Gastrocnemius medialis (tissue), 4 donors: ENCODE data around the gene DGCR8. TPM values are rescaled to one million over a fixed set of nuclear protein-coding genes. Genes with fewer than 3 reads are reported as not detected.

Experiments used
- ATAC-seq, 2 donors: fragments of 150-250 bp; one replicate each; pipeline ENCODE4 v1.9.1; 2016
- DNase-seq, 2 donors: peaks; one replicate each; pipeline ENCODE4 v3.0.0-alpha.2; 2019
- H3K27ac ChIP-seq, 4 donors: fragments of 200-600 bp; sonication (generic); 1 replicate in 1 of 4; 2 replicates in 3 of 4; pipeline ENCODE4 v1.5.1; 2016 to 2018; ENCODE audit warnings: mild to moderate bottlenecking in 2 of 4, moderate library complexity in 1 of 4
- H3K27me3 ChIP-seq, 3 donors: fragments of 200-600 bp; sonication (generic) in 2 of 3; 1 replicate in 1 of 3; 2 replicates in 2 of 3; pipeline versions ENCODE4 v1.5.1 to v1.6.0; 2016 to 2019; ENCODE audit warnings: mild to moderate bottlenecking in 1 of 3, moderate library complexity in 1 of 3
- H3K36me3 ChIP-seq, 2 donors: fragments of 200-600 bp; sonication (generic) in 1 of 2; one replicate each; pipeline ENCODE4 v1.5.1; 2017 to 2018
- H3K4me1 ChIP-seq, 2 donors: fragments of 200-600 bp; sonication (generic) in 1 of 2; one replicate each; pipeline ENCODE4 v1.5.1; 2016 to 2017; ENCODE audit warnings: mild to moderate bottlenecking in 2 of 2
- H3K4me3 ChIP-seq, 4 donors: fragments of 200-600 bp; sonication (generic) in 3 of 4; 1 replicate in 1 of 4; 2 replicates in 3 of 4; pipeline ENCODE4 v1.5.1; 2016 to 2019; ENCODE audit warnings: mild to moderate bottlenecking in 2 of 4
- H3K9me3 ChIP-seq, 3 donors: fragments of 200-600 bp; sonication (generic) in 2 of 3; 1 replicate in 1 of 3; 2 replicates in 2 of 3; pipeline ENCODE4 v1.5.1; 2016 to 2019
- POLR2A ChIP-seq, 2 donors: fragments of 450-650 bp; IDR thresholded peaks; one replicate each; pipeline ENCODE4 v1.6.1; 2017; ENCODE audit warnings: antibody characterized with exemption in 2 of 2, mild to moderate bottlenecking in 2 of 2, moderate library complexity in 2 of 2
- in situ Hi-C, 4 donors: fragments of 200-750 bp; cut with MboI; loops; one replicate each; pipeline versions ENCODE4 v1.15.0 to v1.8.0; 2017; ENCODE audit warnings: low sequenced_read_pairs in 4 of 4
- intact Hi-C: fragments of 100-400 bp; cut with DNase I; formaldehyde crosslinking; loops from one replicate; pipeline ENCODE4 v1.15.1; 2023; ENCODE audit warnings: low total_unique reads
- total RNA-seq, 4 donors: library from RNA; depleted of rRNA; stranded (reverse); fragments of >200 nt; gene quantifications; one replicate each; pipeline versions ENCODE4 v1.1.0 to v1.2.3, GENCODE V29; 2016
- TF ChIP-seq, protein P1 (sequence below), 5 experiments: fragments of 450-650 bp in 3 of 5; fragments of 200-600 bp in 2 of 5; sonication (generic) in 2 of 5; IDR thresholded peaks in 4 of 5; conservative IDR thresholded peaks in 1 of 5; 1 replicate in 4 of 5; 2 replicates in 1 of 5; pipeline ENCODE4 v1.5.1; 2016 to 2019; ENCODE audit warnings: antibody characterized with exemption in 5 of 5, mild to moderate bottlenecking in 3 of 5, moderate library complexity in 3 of 5

Gene DGCR8
- total RNA-seq, 4 donors from 2014 or later, result 5.2 to 16.5 (median 11.2) TPM

DNA sequence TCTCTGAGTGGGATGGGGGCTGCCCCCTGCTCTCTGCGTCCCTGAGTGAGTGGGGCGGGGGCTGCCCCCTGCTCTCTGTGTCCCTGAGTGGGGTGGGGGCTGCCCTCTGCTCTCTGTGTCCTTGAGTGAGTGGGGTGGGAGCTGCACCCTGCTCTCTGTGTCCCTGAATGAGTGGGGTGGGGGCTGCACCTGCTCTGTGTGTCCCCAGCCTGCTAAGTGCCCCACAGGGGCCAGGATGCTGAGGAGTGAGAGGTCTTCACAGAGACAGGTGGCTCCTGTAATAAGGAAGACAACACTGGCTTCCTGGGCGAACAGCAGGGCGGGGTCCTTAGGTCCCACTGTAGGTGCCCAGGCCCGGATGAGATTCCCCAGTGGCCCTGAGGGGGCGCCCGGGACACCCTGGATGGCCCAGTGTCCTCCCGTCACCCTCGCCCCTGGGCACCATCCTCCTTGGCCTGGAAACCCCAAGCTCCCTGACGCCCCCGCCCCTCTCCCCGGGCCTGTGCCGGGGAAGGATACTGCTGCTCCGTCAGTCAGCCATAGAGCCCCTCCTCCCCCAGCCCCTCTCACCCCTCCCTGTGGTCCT lies 74.7 kb downstream of the DGCR8 start:
- H3K4me1 ChIP-seq, result no peaks in the 10 kb centered on the region
- no peak overlapping the region for H3K27ac ChIP-seq
- in situ Hi-C loops, result loop anchor here (10.0 kb wide), 1 partner anchor 140 kb away; no protein-coding TSS in a partner anchor
- no peak for ATAC-seq
- H3K9me3 ChIP-seq, result no peaks in the 10 kb centered on the region
- TF ChIP-seq, protein P1, sequence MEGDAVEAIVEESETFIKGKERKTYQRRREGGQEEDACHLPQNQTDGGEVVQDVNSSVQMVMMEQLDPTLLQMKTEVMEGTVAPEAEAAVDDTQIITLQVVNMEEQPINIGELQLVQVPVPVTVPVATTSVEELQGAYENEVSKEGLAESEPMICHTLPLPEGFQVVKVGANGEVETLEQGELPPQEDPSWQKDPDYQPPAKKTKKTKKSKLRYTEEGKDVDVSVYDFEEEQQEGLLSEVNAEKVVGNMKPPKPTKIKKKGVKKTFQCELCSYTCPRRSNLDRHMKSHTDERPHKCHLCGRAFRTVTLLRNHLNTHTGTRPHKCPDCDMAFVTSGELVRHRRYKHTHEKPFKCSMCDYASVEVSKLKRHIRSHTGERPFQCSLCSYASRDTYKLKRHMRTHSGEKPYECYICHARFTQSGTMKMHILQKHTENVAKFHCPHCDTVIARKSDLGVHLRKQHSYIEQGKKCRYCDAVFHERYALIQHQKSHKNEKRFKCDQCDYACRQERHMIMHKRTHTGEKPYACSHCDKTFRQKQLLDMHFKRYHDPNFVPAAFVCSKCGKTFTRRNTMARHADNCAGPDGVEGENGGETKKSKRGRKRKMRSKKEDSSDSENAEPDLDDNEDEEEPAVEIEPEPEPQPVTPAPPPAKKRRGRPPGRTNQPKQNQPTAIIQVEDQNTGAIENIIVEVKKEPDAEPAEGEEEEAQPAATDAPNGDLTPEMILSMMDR (IDR thresholded peaks at IDR 0.05 in 4 of 5, conservative IDR thresholded peaks at IDR 0.05 in 1 of 5), result no peak
- TF ChIP-seq POLR2A (IDR thresholded peaks at IDR 0.05), result no peak
- peak overlapping the region in 3 of 4 donors; percentile 9 to 39 (median 22) for H3K4me3 ChIP-seq
- intact Hi-C loops, result loop anchor here (5.0 kb wide), 1 partner anchor 113 kb away; the partner anchor contains the start of gene RTN4R
- no peak for DNase-seq
- H3K36me3 ChIP-seq, result no peaks in the 10 kb centered on the region
- H3K27me3 ChIP-seq, result no peaks in the 10 kb centered on the region

DNA sequence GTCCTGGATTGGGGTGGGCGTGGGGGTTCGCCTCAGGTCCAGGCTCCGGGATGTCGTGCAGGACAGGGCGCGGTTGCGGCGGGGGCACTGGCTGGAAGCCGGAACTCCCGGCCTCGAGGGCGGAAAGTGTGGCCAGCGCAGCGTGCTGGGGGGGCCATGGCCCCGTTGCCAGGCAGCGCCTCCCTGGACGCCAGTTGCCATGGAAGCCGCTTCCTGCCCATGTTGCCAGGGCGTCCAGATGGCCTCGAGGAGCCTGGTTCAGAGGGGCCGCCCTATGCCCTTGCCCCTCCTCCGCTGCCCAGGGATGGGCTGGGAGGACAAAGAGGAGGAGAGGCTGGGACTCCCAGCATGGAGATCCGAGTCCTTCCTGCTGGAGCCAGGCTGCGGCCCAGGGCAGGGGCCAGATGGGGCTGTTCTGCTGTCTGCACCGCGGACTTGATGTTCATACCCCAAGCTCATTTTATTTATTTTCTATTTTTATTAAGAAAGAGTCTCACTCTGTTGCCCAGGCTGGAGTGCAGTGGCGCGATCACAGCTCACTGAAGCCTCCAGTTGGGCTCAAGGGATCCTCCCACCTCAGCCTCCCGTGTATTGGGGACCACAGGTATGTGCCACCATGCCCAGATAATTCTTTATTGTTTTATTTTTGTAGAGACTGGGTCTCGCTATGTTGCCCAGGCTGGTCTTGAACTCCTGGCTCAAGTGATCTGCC lies 75.4 kb downstream of the DGCR8 start:
- intact Hi-C loops, result loop anchor here (5.0 kb wide), 1 partner anchor 112 kb away; the partner anchor contains the start of gene RTN4R
- DNase-seq, result no peak
- Histone ChIP-seq H3K27me3 (no peaks in the 10 kb centered on the region), H3K27ac (no peak overlapping the region), H3K4me1 (no peaks in the 10 kb centered on the region), H3K36me3 (no peaks in the 10 kb centered on the region), H3K9me3 (no peaks in the 10 kb centered on the region), H3K4me3 (peak overlapping the region in 3 of 4 donors; percentile 9 to 39 (median 22))
- ATAC-seq, result no peak
- in situ Hi-C loops, result loop anchor here (10.0 kb wide), 1 partner anchor 139 kb away; no protein-coding TSS in a partner anchor
- TF ChIP-seq, protein P1 (IDR thresholded peaks at IDR 0.05 in 4 of 5, conservative IDR thresholded peaks at IDR 0.05 in 1 of 5), result no peak
- TF ChIP-seq POLR2A (IDR thresholded peaks at IDR 0.05), result no peak

DNA sequence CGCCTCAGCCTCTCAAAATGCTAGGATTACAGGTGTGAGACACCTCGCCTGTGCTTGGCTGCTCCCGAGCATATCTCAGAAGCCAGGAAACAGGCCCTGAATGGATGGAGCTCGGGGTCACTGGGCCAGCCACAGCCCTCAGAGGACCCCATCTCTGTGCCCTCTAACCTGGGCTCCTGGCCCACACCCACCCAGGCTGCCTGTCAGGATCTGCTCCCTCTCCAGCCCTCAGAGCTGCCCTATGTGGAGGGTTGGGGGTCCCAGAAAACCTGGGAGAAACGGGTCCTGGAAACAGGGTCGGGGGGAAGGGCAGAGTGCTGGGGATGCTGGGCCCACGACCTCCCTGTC lies 76.0 kb downstream of the DGCR8 start:
- in situ Hi-C loops, result loop anchor here (10.0 kb wide), 1 partner anchor 139 kb away; no protein-coding TSS in a partner anchor
- ATAC-seq, result no peak
- no peaks in the 10 kb centered on the region for H3K4me1 ChIP-seq
- intact Hi-C loops, result loop anchor here (5.0 kb wide), 1 partner anchor 111 kb away; the partner anchor contains the start of gene RTN4R
- DNase-seq, result no peak
- no peaks in the 10 kb centered on the region for H3K27me3 ChIP-seq
- H3K4me3 ChIP-seq, result no peak overlapping the region
- TF ChIP-seq, protein P1 (IDR thresholded peaks at IDR 0.05 in 4 of 5, conservative IDR thresholded peaks at IDR 0.05 in 1 of 5), result no peak
- TF ChIP-seq POLR2A (IDR thresholded peaks at IDR 0.05), result no peak
- no peak overlapping the region for H3K27ac ChIP-seq
- no peaks in the 10 kb centered on the region for H3K36me3 ChIP-seq
- H3K9me3 ChIP-seq, result no peaks in the 10 kb centered on the region

DNA sequence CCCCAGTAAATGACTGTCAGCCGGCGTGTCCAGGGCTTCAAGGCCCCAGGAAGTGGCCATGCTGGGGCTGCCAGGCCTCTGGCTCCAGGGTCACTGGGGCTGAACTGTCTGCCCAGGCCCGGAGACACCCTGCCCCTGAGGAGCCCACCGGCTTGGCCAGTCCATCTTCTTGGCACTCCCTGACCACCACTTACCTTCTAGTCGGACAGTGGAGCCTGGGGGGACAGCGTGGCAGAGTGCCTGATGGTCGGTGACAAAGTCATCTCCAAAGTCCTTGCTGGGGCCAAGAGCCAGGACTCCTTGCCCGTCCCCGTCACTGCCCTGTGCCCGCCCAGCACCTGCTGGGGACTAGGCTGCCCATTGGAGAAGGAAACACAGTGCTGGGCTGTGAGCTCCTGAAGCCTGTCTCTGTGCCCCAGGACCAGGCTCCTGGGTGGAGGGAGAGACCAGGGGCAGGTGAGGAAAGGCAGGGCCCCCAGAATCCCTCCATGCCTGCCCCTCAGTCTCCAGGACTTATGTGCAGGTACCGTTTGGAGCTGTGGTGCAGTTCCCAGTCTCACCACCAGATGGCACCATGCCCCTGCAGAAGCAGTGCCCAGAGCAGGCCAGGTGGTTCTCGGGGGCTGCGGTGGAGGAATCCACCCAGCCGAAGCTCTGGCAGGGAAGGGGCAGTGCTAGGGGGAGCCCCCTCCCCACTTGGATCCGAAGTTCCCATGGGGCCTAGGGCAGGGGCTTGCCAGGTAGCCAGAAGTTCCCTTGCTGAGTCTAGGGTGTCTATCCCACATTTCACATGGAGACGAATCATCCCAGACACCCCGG lies 76.8 kb downstream of the DGCR8 start:
- ATAC-seq, result peak; percentile 65 to 89
- in situ Hi-C loops, result loop anchor here (10.0 kb wide), 1 partner anchor 138 kb away; no protein-coding TSS in a partner anchor
- no peaks in the 10 kb centered on the region for H3K27me3 ChIP-seq

More for the DNA sequence above, 76.8 kb downstream of the DGCR8 start:
- no peak overlapping the region for H3K27ac ChIP-seq
- peak; percentile 63 to 75 for DNase-seq
- no peaks in the 10 kb centered on the region for H3K36me3 ChIP-seq
- H3K4me3 ChIP-seq, result no peak overlapping the region
- H3K9me3 ChIP-seq, result no peaks in the 10 kb centered on the region
- no peaks in the 10 kb centered on the region for H3K4me1 ChIP-seq
- TF ChIP-seq POLR2A (IDR thresholded peaks at IDR 0.05), result no peak
- TF ChIP-seq, protein P1 (IDR thresholded peaks at IDR 0.05 in 4 of 5, conservative IDR thresholded peaks at IDR 0.05 in 1 of 5), result peak; percentile 98 to 100 (median 99)
- intact Hi-C loops, result loop anchor here (1.0 to 5.0 kb wide), 2 partner anchors 110 to 128 kb away; partner anchors contain the start of gene RTN4R
